ENCODE data around the gene HGFAC. TPM values are rescaled to one million over a fixed set of nuclear protein-coding genes. Genes with fewer than 3 reads are reported as not detected.

The HGFAC gene
- total RNA-seq, 1 donor from 2014 or later, result 2.4 TPM

- Mint-ChIP-seq H3K4me1 (ENCODE audit: unreplicated experiment) (no peaks in the 10 kb centered on the region), H3K36me3 (no peaks in the 10 kb centered on the region), H3K27ac (no peak overlapping the region), H3K9me3 (no peaks in the 10 kb centered on the region), H3K4me3 (no peak overlapping the region), H3K27me3 (no peaks in the 10 kb centered on the region)
- no peak for DNase-seq (ENCODE audit: extremely low spot score, unreplicated experiment)
- TF ChIP-seq CTCF (conservative IDR thresholded peaks at IDR 0.05), result no peak
These were observed 3.0 kb upstream of the HGFAC start for GRCh38 chr4:3438847-3439180.

GRCh38 chr4:3439391-3439790 is 2.4 kb upstream of the HGFAC start:
- Mint-ChIP-seq H3K27ac (no peak overlapping the region), H3K4me3 (no peak overlapping the region), H3K4me1 (ENCODE audit: unreplicated experiment) (no peaks in the 10 kb centered on the region), H3K9me3 (no peaks in the 10 kb centered on the region), H3K27me3 (no peaks in the 10 kb centered on the region), H3K36me3 (no peaks in the 10 kb centered on the region)
- TF ChIP-seq CTCF (conservative IDR thresholded peaks at IDR 0.05), result no peak
- no peak for DNase-seq (ENCODE audit: extremely low spot score, unreplicated experiment)

- Mint-ChIP-seq H3K9me3 (no peaks in the 10 kb centered on the region), H3K4me3 (no peak overlapping the region), H3K27me3 (no peaks in the 10 kb centered on the region), H3K27ac (no peak overlapping the region), H3K4me1 (ENCODE audit: unreplicated experiment) (no peaks in the 10 kb centered on the region), H3K36me3 (no peaks in the 10 kb centered on the region)
- no peak for TF ChIP-seq CTCF (conservative IDR thresholded peaks at IDR 0.05)
- no peak for DNase-seq (ENCODE audit: extremely low spot score, unreplicated experiment)
These were observed 1.8 kb upstream of the HGFAC start for GRCh38 chr4:3440011-3440410.

GRCh38 chr4:3440979-3441500 is 728 bp upstream of the HGFAC start:
- TF ChIP-seq CTCF (conservative IDR thresholded peaks at IDR 0.05), result no peak
- Mint-ChIP-seq H3K27ac (no peak overlapping the region), H3K4me3 (no peak overlapping the region), H3K9me3 (no peaks in the 10 kb centered on the region), H3K36me3 (no peaks in the 10 kb centered on the region), H3K4me1 (ENCODE audit: unreplicated experiment) (no peaks in the 10 kb centered on the region), H3K27me3 (no peaks in the 10 kb centered on the region)
- DNase-seq (ENCODE audit: extremely low spot score, unreplicated experiment), result no peak

- H3K27ac Mint-ChIP-seq, result no peak overlapping the region
- no peaks in the 10 kb centered on the region for H3K27me3 Mint-ChIP-seq
- H3K36me3 Mint-ChIP-seq, result no peaks in the 10 kb centered on the region
- no peaks in the 10 kb centered on the region for H3K4me1 Mint-ChIP-seq (ENCODE audit: unreplicated experiment)
- no peak for DNase-seq (ENCODE audit: extremely low spot score, unreplicated experiment)
- no peak for TF ChIP-seq CTCF (conservative IDR thresholded peaks at IDR 0.05)
- H3K9me3 Mint-ChIP-seq, result no peaks in the 10 kb centered on the region
- no peak overlapping the region for H3K4me3 Mint-ChIP-seq
These were observed 741 bp downstream of the HGFAC start for GRCh38 chr4:3442460-3442958.
